SH-SY5Y (cell line): ENCODE results near the gene ZNF396.

Experiments
- GATA2 ChIP-seq: IDR thresholded peaks from 2 replicates; pipeline ENCODE4 v1.6.1; 2011; ENCODE audit warnings: mild to moderate bottlenecking, low read depth, low read length
- GATA3 ChIP-seq: IDR thresholded peaks from 2 replicates; pipeline ENCODE4 v1.6.1; 2011; ENCODE audit warnings: low read depth, mild to moderate bottlenecking, low read length, moderate library complexity

- TF ChIP-seq GATA3 (no peak), GATA2 (no peak)
These were observed 41.3 kb downstream of the ZNF396 start for GRCh38 chr18:35335866-35336265.
